ENCODE results near the gene DIPK1C.

Gene DIPK1C

GRCh38 chr18:74488354-74488753 lies 31.2 kb upstream of the DIPK1C start:
- DNase-seq (ENCODE audit: extremely low spot score) = no peak
- no peak for TF ChIP-seq CTCF (IDR thresholded peaks at IDR 0.05; ENCODE audit: control extremely low read depth, extremely low read depth, low read depth, missing control alignments)
- ChIA-PET POLR2A (no interaction called here), CTCF (no interaction called here)

- DNase-seq (ENCODE audit: extremely low spot score) = no peak
- CTCF ChIA-PET = interaction anchor here (1.0 to 2.0 kb wide), 4 partner anchors 8 to 289 kb away, joined by 3 to 7 read pairs (median 4); partner anchors contain the start of gene CNDP2
- no peak for TF ChIP-seq CTCF (IDR thresholded peaks at IDR 0.05; ENCODE audit: control extremely low read depth, extremely low read depth, low read depth, missing control alignments)
- POLR2A ChIA-PET = no interaction called here
Measured at GRCh38 chr18:74486119-74486849, 29.2 kb upstream of the DIPK1C start.

- no peak for TF ChIP-seq CTCF (IDR thresholded peaks at IDR 0.05; ENCODE audit: control extremely low read depth, extremely low read depth, low read depth, missing control alignments)
- ChIA-PET CTCF (interaction anchor here (1.9 kb wide), 1 partner anchor 10 kb away, joined by 8 read pairs; no protein-coding TSS in a partner anchor), POLR2A (no interaction called here)
- DNase-seq (ENCODE audit: extremely low spot score) = no peak
Measured at GRCh38 chr18:74482697-74483096, 25.6 kb upstream of the DIPK1C start.

- TF ChIP-seq CTCF (IDR thresholded peaks at IDR 0.05; ENCODE audit: control extremely low read depth, extremely low read depth, low read depth, missing control alignments) = no peak
- ChIA-PET CTCF (no interaction called here), POLR2A (no interaction called here)
- no peak for DNase-seq (ENCODE audit: extremely low spot score)
Measured at GRCh38 chr18:74480149-74480651, 23.1 kb upstream of the DIPK1C start.

GRCh38 chr18:74479486-74480148 lies 22.5 kb upstream of the DIPK1C start:
- CTCF ChIA-PET = no interaction called here
- POLR2A ChIA-PET = no interaction called here
- no peak for TF ChIP-seq CTCF (IDR thresholded peaks at IDR 0.05; ENCODE audit: control extremely low read depth, extremely low read depth, low read depth, missing control alignments)
- DNase-seq (ENCODE audit: extremely low spot score) = no peak

- ChIA-PET CTCF (no interaction called here), POLR2A (no interaction called here)
- DNase-seq (ENCODE audit: extremely low spot score) = no peak
- TF ChIP-seq CTCF (IDR thresholded peaks at IDR 0.05; ENCODE audit: control extremely low read depth, extremely low read depth, low read depth, missing control alignments) = no peak
Measured at GRCh38 chr18:74478880-74479279, 21.8 kb upstream of the DIPK1C start.
